ENCODE measurements around the gene NOS1AP. TPM values are rescaled to one million over a fixed set of nuclear protein-coding genes. Genes with fewer than 3 reads are reported as not detected.

NOS1AP gene
- total RNA-seq, 1 experiment from 2014 or later: 14.7 TPM

GRCh38 chr1:162406811-162407210 is 337.3 kb downstream of the NOS1AP start (continued):
- TF ChIP-seq ARID4B (CRISPR knock-in tag; IDR thresholded peaks at IDR 0.05; ENCODE audit: borderline replicate concordance): no peak
- TF ChIP-seq HMGXB4 (CRISPR knock-in tag; IDR thresholded peaks at IDR 0.05): no peak

- CTCF ChIA-PET: interaction anchor here (1.3 to 2.8 kb wide), 2 partner anchors 351 to 371 kb away, joined by 4 to 6 read pairs; no protein-coding TSS in a partner anchor
- Mint-ChIP-seq H3K36me3 (no peaks in the 10 kb centered on the region), H3K9me3 (no peaks in the 10 kb centered on the region), H3K4me1 (peaks cover 3% of the 10 kb centered on the region; the same call in 1 of the 2 replicates), H3K27ac (no peak overlapping the region), H3K27me3 (ENCODE audit: low read depth) (no peaks in the 10 kb centered on the region), H3K4me3 (no peak overlapping the region)
- POLR2A ChIA-PET: no interaction called here
- ATAC-seq (no peak), DNase-seq (ENCODE audit: low spot score) (no peak)
- TF ChIP-seq SP1 (CRISPR knock-in tag; conservative IDR thresholded peaks at IDR 0.05) (no peak), NFATC4 (CRISPR knock-in tag; IDR thresholded peaks at IDR 0.05) (no peak), ZNF317 (CRISPR knock-in tag; IDR thresholded peaks at IDR 0.05; ENCODE audit: borderline replicate concordance, low read depth) (no peak), ZMAT4 (CRISPR knock-in tag; IDR thresholded peaks at IDR 0.05) (no peak), ATF2 (CRISPR knock-in tag; IDR thresholded peaks at IDR 0.05; ENCODE audit: borderline replicate concordance, low read depth) (no peak), SMAD3 (CRISPR knock-in tag; IDR thresholded peaks at IDR 0.05; ENCODE audit: borderline replicate concordance) (no peak), TCF7 (CRISPR knock-in tag; IDR thresholded peaks at IDR 0.05; ENCODE audit: low read depth) (no peak), AFF4 (CRISPR knock-in tag; IDR thresholded peaks at IDR 0.05; ENCODE audit: borderline replicate concordance) (no peak), ZBTB43 (CRISPR knock-in tag; IDR thresholded peaks at IDR 0.05) (no peak), FOXJ3 (CRISPR knock-in tag; IDR thresholded peaks at IDR 0.05; ENCODE audit: borderline replicate concordance) (no peak), ZNF138 (CRISPR knock-in tag; conservative IDR thresholded peaks at IDR 0.05) (no peak), E2F4 (CRISPR knock-in tag; IDR thresholded peaks at IDR 0.05; ENCODE audit: borderline replicate concordance, low read depth) (no peak), PRRX2 (CRISPR knock-in tag; IDR thresholded peaks at IDR 0.05) (no peak), FOXK1 (CRISPR knock-in tag; IDR thresholded peaks at IDR 0.05) (no peak), NR2C2 (CRISPR knock-in tag; IDR thresholded peaks at IDR 0.05) (no peak), STAT6 (CRISPR knock-in tag; conservative IDR thresholded peaks at IDR 0.05; ENCODE audit: low read depth) (no peak)
Observed at GRCh38 chr1:162407539-162407938, 338.0 kb downstream of the NOS1AP start.

Measured in WTC11 (cell line).